ENCODE measurements around the gene OLFM2. TPM values are rescaled to one million over a fixed set of nuclear protein-coding genes. Genes with fewer than 3 reads are reported as not detected.

Gene OLFM2
- total and polyA plus RNA-seq, 9 of the 15 experiments (the other 6 are each of a cell fraction or from before 2014, with no cell fraction given) = 0.10 to 0.33 (median 0.23) TPM; not detected in 4

DNA sequence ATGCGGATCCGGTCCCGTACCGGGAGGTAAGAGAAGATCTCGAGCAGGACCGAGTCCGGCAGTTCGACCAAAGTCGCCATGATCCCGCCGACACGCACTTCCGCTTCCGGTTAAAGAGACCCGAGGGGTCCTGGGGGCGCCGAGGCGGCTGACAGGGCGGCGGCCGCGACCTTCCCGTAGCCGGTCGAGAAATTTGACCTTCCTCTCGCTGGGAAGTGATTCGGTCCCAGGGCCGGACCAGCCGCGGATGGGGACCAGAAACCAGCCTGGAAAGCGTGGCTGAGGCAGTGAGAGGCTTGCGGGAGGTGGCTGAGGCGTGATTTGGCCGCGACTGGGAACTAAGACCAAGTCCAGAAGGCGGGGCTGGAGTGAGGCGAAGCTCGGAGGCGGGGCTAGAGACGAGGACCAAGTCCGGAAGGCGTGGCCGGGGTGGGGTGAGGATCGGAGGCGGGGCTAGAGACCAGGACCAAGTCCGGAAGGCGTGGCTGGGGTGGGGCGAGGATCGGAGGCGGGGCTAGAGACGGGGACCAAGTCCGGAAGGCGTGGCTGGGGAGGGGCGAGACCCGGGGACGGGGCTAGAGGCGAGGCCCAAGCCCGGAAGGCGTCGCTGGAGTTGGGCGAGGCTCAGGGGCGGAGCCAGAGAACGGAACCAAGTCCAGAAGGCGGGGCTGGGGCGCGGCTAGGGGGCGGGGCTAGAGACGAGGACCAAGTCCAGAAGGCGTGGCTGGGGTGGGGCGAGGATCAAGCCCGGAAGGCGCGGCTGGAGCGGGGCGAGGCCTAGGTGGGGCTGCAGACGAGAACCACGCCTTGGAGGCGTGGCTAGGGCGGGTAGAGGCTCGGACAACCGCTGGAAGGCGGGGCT is 117.3 kb downstream of the OLFM2 start, which contains the start of gene FBXL12 (continued):
- TF ChIP-seq TAF1 (IDR thresholded peaks at IDR 0.05; ENCODE audit: control insufficient read depth, extremely low read depth, insufficient read depth, low read length, severe bottlenecking) (peak; percentile 71), ZKSCAN1 (IDR thresholded peaks at IDR 0.05; ENCODE audit: low read depth, low read length) (no peak; the same call in 1 of the 2 replicates), NFIC (IDR thresholded peaks at IDR 0.05) (no peak), DNMT1 (IDR thresholded peaks at IDR 0.05) (no peak), CBX1 (IDR thresholded peaks at IDR 0.05; ENCODE audit: low read depth) (peak; percentile 55; the same call in 1 of the 2 replicates), NR2F6 (CRISPR knock-in tag; IDR thresholded peaks at IDR 0.05) (no peak), SRF (CRISPR knock-in tag; IDR thresholded peaks at IDR 0.05) (peak in 1 of 2 experiments; percentile 13; a peak in 2 of 4 replicates), ZNF561 (CRISPR knock-in tag; conservative IDR thresholded peaks at IDR 0.05) (no peak), GABPB1 (CRISPR knock-in tag; IDR thresholded peaks at IDR 0.05) (peak; percentile 94), ZBED1 (IDR thresholded peaks at IDR 0.05) (peak; percentile 9; the same call in 1 of the 2 replicates), ZFX (CRISPR knock-in tag; IDR thresholded peaks at IDR 0.05) (peak; percentile 12; the same call in 1 of the 2 replicates), RFX7 (CRISPR knock-in tag; IDR thresholded peaks at IDR 0.05) (no peak), ILF3 (IDR thresholded peaks at IDR 0.05; ENCODE audit: borderline replicate concordance) (no peak), STAG1 (CRISPR knock-in tag; IDR thresholded peaks at IDR 0.05; ENCODE audit: borderline replicate concordance) (no peak), GATA2 (CRISPR knock-in tag; IDR thresholded peaks at IDR 0.05) (no peak), SREBF1 (IDR thresholded peaks at IDR 0.05; ENCODE audit: borderline replicate concordance, low read depth, low read length) (peak; percentile 90), HNRNPLL (IDR thresholded peaks at IDR 0.05; ENCODE audit: low read depth, low read length, poor library complexity, severe bottlenecking) (no peak), BRCA1 (IDR thresholded peaks at IDR 0.05) (no peak), BRCA1 (CRISPR knock-in tag; IDR thresholded peaks at IDR 0.05) (no peak), KAT7 (CRISPR knock-in tag; IDR thresholded peaks at IDR 0.05; ENCODE audit: borderline replicate concordance) (no peak), POLR2A (conservative IDR thresholded peaks at IDR 0.05) (peak; percentile 97), ZNF253 (CRISPR knock-in tag; conservative IDR thresholded peaks at IDR 0.05) (no peak), LARP7 (IDR thresholded peaks at IDR 0.05) (no peak), HDAC1 (IDR thresholded peaks at IDR 0.05) (peak in 1 of 2 experiments; percentile 93; a peak in 2 of 4 replicates), SOX6 (IDR thresholded peaks at IDR 0.05) (no peak), GTF2E2 (tag; IDR thresholded peaks at IDR 0.05) (no peak; the same call in 1 of the 2 replicates), ZBTB1 (CRISPR knock-in tag; IDR thresholded peaks at IDR 0.05; ENCODE audit: borderline replicate concordance, low read depth) (no peak)
- TF ChIP-seq, protein P1, sequence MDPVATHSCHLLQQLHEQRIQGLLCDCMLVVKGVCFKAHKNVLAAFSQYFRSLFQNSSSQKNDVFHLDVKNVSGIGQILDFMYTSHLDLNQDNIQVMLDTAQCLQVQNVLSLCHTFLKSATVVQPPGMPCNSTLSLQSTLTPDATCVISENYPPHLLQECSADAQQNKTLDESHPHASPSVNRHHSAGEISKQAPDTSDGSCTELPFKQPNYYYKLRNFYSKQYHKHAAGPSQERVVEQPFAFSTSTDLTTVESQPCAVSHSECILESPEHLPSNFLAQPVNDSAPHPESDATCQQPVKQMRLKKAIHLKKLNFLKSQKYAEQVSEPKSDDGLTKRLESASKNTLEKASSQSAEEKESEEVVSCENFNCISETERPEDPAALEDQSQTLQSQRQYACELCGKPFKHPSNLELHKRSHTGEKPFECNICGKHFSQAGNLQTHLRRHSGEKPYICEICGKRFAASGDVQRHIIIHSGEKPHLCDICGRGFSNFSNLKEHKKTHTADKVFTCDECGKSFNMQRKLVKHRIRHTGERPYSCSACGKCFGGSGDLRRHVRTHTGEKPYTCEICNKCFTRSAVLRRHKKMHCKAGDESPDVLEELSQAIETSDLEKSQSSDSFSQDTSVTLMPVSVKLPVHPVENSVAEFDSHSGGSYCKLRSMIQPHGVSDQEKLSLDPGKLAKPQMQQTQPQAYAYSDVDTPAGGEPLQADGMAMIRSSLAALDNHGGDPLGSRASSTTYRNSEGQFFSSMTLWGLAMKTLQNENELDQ (CRISPR knock-in tag; IDR thresholded peaks at IDR 0.05; ENCODE audit: borderline replicate concordance) = no peak
- TF ChIP-seq, protein P2, sequence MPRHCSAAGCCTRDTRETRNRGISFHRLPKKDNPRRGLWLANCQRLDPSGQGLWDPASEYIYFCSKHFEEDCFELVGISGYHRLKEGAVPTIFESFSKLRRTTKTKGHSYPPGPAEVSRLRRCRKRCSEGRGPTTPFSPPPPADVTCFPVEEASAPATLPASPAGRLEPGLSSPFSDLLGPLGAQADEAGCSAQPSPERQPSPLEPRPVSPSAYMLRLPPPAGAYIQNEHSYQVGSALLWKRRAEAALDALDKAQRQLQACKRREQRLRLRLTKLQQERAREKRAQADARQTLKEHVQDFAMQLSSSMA (CRISPR knock-in tag; IDR thresholded peaks at IDR 0.05) = no peak
